IPS-20b (cell line): ENCODE measurements around the gene LCN12.

ENCODE experiments used
- H3K27ac ChIP-seq: one replicate; pipeline ENCODE4 v1.5.1; 2013; ENCODE audit warnings: low read length
- H3K27me3 ChIP-seq: 2 replicates; pipeline ENCODE4 v1.6.1; 2013; ENCODE audit warnings: mild to moderate bottlenecking, low read length, inconsistent platforms; ENCODE audit not compliant: insufficient read depth
- H3K36me3 ChIP-seq: 2 replicates; pipeline ENCODE4 v1.6.1; 2013; ENCODE audit warnings: low read depth, mild to moderate bottlenecking, inconsistent platforms, low read length, moderate library complexity; ENCODE audit not compliant: insufficient read depth
- H3K4me1 ChIP-seq: 2 replicates; pipeline ENCODE4 v1.6.1; 2013; ENCODE audit warnings: mild to moderate bottlenecking, control low read depth, inconsistent platforms, low read length, moderate library complexity; ENCODE audit not compliant: insufficient read depth
- H3K4me3 ChIP-seq: 2 replicates; pipeline ENCODE4 v1.5.1; 2013; ENCODE audit warnings: mild to moderate bottlenecking, low read length, inconsistent platforms
- H3K9ac ChIP-seq: 2 replicates; pipeline ENCODE4 v1.6.1; 2013; ENCODE audit warnings: low read depth, mild to moderate bottlenecking, inconsistent platforms, low read length, moderate library complexity
- H3K9me3 ChIP-seq: 2 replicates; pipeline ENCODE4 v1.6.1; 2013; ENCODE audit warnings: mild to moderate bottlenecking, low read depth, low read length, inconsistent platforms; ENCODE audit not compliant: insufficient read depth

The LCN12 gene

DNA sequence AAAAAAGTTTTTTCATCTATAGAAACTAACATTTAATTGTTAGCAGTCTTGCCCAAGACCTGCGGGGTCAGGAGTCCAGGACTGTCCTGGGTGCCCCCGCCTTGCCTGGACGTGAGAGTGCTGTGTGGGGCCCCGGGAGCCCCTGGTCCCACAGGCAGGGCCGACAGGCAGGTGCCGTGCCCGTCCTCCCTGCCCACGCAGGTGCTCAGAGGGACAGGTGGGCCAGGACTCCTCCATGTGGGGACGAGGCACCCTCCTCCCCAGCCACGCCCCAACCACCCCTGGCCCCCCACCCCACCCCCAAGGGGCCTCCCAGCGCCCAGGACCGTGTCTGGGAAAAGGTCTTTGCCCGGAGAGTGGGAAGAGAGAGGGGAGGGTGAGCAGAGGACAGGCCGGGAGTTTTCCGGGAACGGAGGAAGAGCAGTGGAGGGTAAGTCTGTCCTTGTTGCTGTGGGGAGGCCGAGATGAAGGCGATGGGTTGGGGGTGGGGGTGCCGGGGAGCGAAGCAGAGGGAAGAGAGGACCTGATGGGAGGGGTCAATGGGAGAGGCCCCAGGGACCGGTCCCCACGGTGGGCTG lies 2.7 kb upstream of the LCN12 start:
- H3K36me3 ChIP-seq, result no peaks in the 10 kb centered on the region
- H3K9me3 ChIP-seq, result no peaks in the 10 kb centered on the region
- H3K4me1 ChIP-seq, result peaks cover 5% of the 10 kb centered on the region; the same call in 1 of the 2 replicates
- H3K9ac ChIP-seq, result peak overlapping the region; percentile 74; the same call in 1 of the 2 replicates
- peak overlapping the region; percentile 58; the same call in 1 of the 2 replicates for H3K4me3 ChIP-seq
- no peak overlapping the region for H3K27ac ChIP-seq
- no peaks in the 10 kb centered on the region for H3K27me3 ChIP-seq

DNA sequence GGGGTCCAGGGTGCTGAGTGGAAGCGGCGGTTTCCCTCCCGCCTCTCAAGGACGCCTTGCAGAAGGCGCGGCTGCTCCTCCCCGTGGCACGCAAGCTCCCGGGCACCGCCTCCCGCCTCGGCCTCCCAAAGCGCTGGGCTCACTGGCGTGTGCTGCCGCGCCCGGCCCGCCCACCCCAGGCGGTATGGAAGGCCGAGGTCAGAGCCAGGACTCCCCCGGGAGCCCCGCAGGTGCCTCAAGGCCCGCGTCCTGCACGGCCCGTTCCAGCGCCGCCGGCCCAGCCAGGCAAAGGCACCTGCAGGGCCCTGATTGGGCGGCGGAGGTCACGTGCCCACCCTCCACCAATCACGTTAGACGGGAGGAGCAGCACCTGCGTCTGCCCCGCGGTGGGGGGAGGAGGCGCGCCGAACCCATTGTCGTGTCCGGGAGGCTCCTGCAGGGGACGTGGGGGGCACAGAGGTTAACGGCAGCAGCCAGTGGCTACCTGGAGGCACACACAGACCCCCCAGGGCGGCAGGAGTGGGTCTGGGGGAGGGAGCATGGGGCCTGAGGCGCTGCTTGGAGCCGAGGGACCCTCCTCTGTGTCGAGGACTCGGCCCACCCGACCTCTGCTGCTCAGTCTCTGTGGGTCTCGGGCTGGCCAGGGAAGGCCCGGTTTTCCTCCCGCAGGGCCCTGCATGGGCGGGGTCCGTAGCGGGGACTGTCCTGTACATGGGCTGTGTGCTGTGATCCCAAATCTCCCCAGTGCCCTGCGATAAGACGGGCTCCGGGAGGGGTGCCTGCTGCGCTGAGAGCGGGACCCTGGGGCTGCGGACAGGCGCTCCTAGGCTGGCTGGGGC lies 2.0 kb upstream of the LCN12 start:
- H3K9ac ChIP-seq, result peak overlapping the region; percentile 74; the same call in 1 of the 2 replicates
- H3K27me3 ChIP-seq, result no peaks in the 10 kb centered on the region
- peak overlapping the region; percentile 58 for H3K4me3 ChIP-seq
- peaks cover 5% of the 10 kb centered on the region; the same call in 1 of the 2 replicates for H3K4me1 ChIP-seq
- peak overlapping the region; percentile 79 for H3K27ac ChIP-seq
- no peaks in the 10 kb centered on the region for H3K9me3 ChIP-seq
- H3K36me3 ChIP-seq, result no peaks in the 10 kb centered on the region

DNA sequence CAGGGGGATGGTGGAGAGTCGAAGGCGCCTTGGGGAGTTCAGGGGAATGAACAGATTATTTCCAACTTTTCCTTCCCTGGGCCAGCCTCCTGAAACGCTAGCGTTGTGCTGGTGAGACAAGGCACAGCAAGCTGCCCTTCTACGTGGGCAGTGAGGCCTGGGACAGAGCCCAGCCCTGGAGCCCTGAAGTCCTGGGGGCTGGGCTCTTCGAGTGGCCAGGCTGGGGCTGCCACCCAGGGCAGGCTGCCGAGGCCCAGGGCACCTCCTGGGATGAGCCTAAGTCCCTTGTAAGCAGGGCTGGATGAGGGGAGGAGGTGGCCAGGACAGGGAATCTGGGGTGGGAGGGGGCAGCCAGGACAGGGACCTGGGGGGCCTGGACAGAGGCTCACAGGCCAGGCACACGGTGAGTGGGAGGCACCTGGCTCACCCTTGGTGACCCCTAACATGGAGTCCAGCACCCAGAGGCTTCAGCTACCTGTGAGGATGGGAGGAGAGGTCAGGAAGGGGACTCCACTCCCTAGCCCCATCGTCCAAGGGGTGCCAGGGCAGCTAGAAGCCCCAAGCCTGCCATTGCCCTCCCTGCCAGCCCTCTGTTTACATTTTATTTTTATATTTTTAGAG lies 1.3 kb upstream of the LCN12 start:
- H3K4me3 ChIP-seq, result peak overlapping the region; percentile 58
- no peaks in the 10 kb centered on the region for H3K27me3 ChIP-seq
- peaks cover 5% of the 10 kb centered on the region; the same call in 1 of the 2 replicates for H3K4me1 ChIP-seq
- H3K9ac ChIP-seq, result peak overlapping the region; percentile 74; the same call in 1 of the 2 replicates
- H3K27ac ChIP-seq, result peak overlapping the region; percentile 79
- H3K36me3 ChIP-seq, result no peaks in the 10 kb centered on the region
- no peaks in the 10 kb centered on the region for H3K9me3 ChIP-seq

DNA sequence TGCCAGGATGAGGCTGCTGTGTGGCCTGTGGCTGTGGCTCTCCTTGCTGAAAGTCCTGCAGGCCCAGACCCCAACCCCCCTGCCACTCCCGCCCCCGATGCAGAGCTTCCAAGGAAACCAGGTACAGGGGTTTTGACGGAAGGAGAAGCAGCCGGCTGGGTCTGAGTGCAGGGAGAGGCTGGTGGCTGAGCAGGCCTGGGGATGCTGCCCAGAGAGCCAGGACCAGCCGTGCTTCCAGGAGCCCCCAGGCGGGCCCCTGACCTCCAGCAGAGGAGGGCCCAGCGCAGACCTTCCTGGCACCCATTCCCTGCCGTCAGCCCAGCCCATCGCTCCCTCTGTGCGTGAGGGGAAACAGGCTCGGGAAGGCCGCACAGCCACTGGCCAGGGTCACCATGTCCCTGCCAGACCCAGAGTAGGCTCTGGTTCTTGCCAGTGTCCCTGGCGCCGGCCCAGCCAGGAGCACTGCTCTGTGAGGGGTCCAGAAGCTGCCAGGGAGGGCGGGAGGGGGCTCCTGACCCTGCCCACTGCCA lies 313 bp downstream of the LCN12 start:
- Histone ChIP-seq H3K4me1 (peaks cover 5% of the 10 kb centered on the region; the same call in 1 of the 2 replicates), H3K36me3 (no peaks in the 10 kb centered on the region), H3K27me3 (no peaks in the 10 kb centered on the region), H3K27ac (no peak overlapping the region), H3K9ac (no peak overlapping the region), H3K4me3 (no peak overlapping the region), H3K9me3 (no peaks in the 10 kb centered on the region)

DNA sequence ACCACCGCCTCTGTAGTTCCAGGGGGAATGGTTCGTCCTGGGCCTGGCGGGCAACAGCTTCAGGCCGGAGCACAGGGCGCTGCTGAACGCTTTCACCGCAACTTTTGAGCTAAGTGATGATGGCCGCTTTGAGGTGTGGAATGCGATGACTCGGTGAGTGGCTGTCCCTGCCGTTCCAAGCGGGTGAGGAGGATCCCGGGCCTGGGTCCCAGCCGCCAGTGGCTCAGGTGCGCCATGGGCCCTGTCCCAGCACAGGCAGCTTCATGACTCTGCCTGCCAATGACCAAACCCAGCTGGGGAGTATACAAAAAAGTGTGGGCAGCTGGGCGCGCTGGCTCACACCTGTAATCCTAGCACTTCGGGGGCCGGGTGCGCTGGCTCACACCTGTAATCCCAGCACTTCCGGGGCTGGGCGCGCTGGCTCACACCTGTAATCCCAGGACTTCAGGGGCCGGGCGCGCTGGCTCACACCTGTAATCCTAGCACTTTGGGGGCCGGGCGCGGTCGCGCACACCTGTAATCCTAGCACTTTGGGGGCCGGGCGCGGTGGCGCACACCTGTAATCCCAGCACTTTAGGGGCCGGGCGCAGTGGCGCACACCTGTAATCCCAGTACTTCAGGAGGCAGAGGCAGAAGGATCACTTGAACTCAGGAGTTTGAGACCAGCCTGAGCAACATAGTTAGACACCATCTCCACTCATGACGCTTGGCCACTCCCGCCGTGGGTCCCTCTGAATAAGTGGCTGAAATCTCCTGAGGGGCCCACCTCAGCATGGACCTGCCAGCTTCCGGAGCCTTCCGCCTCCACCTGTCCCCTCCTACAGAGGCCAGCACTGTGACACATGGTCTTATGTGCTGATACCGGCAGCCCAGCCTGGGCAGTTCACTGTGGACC lies 1.1 kb downstream of the LCN12 start:
- no peaks in the 10 kb centered on the region for H3K27me3 ChIP-seq
- peaks cover 5% of the 10 kb centered on the region; the same call in 1 of the 2 replicates for H3K4me1 ChIP-seq
- H3K36me3 ChIP-seq, result no peaks in the 10 kb centered on the region
- H3K9me3 ChIP-seq, result no peaks in the 10 kb centered on the region
- no peak overlapping the region for H3K27ac ChIP-seq
- no peak overlapping the region for H3K4me3 ChIP-seq
- H3K9ac ChIP-seq, result no peak overlapping the region

DNA sequence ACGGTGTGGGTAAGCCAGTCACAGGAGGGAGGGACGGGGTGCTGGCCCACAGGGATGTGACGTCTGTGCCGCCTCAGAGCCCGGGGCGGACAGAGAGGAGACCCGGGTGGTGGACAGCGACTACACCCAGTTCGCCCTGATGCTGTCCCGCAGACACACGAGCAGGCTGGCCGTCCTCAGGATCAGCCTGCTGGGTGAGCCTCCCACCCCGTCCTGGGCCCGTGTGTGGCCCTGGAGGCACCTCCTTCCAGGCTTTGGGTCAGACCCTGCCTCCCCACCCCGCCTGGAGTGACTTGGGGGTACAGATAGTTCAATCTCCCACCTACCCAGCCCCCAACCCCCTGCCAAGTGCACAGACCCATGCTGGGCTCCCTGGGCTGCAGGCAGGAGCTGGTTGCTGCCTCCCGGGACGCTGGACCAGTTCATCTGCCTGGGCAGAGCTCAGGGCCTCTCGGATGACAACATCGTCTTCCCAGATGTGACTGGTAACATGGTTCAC lies 1.7 kb downstream of the LCN12 start:
- Histone ChIP-seq H3K9me3 (no peaks in the 10 kb centered on the region), H3K4me1 (peaks cover 5% of the 10 kb centered on the region; the same call in 1 of the 2 replicates), H3K27me3 (no peaks in the 10 kb centered on the region), H3K36me3 (no peaks in the 10 kb centered on the region), H3K9ac (no peak overlapping the region), H3K4me3 (no peak overlapping the region), H3K27ac (no peak overlapping the region)

DNA sequence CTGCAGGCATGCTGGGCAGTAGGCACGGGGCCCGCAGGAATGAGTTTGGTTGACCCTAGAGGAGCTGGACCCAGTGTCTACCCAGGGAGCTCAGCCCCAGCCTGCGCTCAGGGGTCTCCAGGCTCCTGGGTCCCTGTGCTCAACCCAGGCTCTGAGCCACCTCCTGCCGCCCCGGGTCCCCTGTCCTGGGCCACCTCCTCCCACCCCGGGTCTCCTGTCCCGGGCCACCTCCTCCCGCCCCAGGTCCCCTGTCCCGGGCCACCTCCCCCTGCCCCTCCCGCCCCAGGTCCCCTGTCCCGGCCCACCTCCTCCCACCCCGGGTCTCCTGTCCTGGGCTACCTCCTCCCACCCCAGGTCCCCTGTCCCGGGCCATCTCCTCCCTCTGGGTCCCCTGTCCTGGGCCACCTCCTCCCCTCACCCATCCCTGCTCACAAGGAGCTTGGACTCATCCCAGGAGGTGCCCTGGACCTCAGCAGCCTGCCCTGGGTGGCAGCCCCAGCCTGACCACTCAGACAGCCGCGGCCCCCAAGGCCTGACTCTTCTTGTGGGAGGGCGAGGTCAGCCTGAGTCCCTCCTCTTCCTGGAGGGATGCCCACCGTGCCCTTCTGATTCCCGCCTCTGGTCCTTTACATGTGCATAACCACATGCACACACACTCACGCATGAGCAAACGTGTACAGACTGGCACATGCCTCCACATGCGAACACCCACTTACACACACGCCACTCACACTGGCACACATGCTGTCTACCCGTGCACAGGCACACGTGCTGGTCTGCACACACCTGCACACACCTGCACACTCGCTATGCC lies 2.4 kb downstream of the LCN12 start:
- Histone ChIP-seq H3K36me3 (no peaks in the 10 kb centered on the region), H3K9ac (no peak overlapping the region), H3K4me3 (no peak overlapping the region), H3K4me1 (peaks cover 5% of the 10 kb centered on the region; the same call in 1 of the 2 replicates), H3K9me3 (no peaks in the 10 kb centered on the region), H3K27ac (no peak overlapping the region), H3K27me3 (no peaks in the 10 kb centered on the region)

DNA sequence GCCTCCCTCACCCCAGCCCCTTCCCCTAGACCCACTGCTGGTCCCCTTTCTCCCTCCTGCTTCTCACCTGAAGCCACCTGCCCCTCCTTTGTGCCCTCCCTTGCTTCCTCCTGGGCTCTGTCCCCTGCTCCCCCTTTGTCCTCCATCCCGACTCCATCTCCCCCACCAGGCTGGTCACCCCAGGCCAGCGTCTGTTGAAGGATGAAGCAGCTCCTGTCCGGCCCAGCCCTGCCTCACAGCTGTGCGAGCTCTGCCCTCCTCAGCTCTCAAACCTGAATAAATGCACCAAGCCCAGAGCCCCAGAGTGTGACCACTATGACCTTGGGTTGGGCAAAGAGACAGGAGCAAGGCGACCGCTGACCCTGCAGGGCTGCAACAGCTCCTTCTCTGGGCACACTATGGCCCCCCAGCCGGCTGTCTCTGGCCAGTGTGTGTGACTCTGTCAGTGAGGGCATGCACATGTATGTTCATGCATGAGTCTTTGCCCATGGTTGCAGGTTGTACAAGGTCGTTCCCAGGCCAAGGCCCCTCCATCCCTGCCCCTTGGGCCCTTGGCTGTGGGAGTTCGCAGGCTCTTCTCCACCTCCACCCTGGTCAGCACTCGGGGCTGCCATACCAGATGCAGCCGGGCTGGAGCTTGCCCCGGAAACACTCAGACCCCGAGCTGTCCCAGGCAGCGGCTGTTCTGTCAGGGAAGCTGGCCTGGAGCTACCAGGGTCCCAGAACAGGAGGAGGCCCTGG lies 3.3 kb downstream of the LCN12 start:
- Histone ChIP-seq H3K36me3 (no peaks in the 10 kb centered on the region), H3K4me3 (no peak overlapping the region), H3K9me3 (no peaks in the 10 kb centered on the region), H3K27me3 (no peaks in the 10 kb centered on the region), H3K27ac (no peak overlapping the region), H3K4me1 (peaks cover 3% of the 10 kb centered on the region; the same call in 1 of the 2 replicates), H3K9ac (no peak overlapping the region)

DNA sequence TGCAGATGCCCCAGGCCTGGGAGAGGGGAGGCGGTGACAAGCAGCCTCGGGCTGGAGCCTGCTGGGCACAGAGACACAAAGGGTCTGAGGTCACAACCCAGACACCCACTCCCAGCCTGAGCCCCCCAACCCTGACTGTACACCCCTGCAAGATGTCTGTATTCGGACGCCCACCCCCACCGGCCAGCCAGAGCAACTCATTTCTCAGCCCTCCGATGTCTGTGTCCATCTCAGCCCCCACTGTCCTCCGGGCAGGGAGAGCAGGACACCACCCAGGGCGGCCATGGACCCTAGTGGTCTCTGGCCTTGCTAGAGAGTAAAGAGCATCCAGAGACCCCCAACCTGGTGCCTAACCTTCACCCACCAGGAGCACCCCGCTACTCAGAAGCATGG lies 3.9 kb downstream of the LCN12 start:
- Histone ChIP-seq H3K27me3 (no peaks in the 10 kb centered on the region), H3K4me1 (no peaks in the 10 kb centered on the region), H3K27ac (no peak overlapping the region), H3K9ac (no peak overlapping the region), H3K36me3 (no peaks in the 10 kb centered on the region), H3K9me3 (no peaks in the 10 kb centered on the region), H3K4me3 (no peak overlapping the region)

DNA sequence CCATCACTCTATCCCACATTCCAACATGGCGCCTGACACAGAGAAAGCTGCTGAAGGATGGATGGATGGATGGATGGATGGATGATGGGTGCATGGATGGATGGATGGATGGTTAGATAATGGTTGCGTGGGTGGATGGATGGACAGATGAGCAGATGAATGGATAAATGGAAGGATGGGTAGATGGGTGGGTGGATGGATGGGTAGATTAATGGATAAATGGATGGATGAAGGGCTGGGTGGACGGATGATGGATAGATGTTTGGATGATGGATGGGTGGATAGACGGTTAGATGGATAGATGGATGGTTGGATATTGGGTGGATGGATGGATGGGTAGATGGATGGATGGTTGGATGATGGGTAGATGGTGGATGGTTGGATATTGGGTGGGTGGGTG lies 4.5 kb downstream of the LCN12 start:
- no peak overlapping the region for H3K9ac ChIP-seq
- H3K27ac ChIP-seq, result no peak overlapping the region
- H3K4me3 ChIP-seq, result no peak overlapping the region
- no peaks in the 10 kb centered on the region for H3K9me3 ChIP-seq
- no peaks in the 10 kb centered on the region for H3K4me1 ChIP-seq
- no peaks in the 10 kb centered on the region for H3K36me3 ChIP-seq
- H3K27me3 ChIP-seq, result no peaks in the 10 kb centered on the region
